MCF 10A (cell line): ENCODE data around the gene TTLL6. TPM values are rescaled to one million over a fixed set of nuclear protein-coding genes. Genes with fewer than 3 reads are reported as not detected.

Source experiments
- BruUV-seq: library from RNA; stranded (reverse); fragments of 400-500 nt; replicated peaks from 2 replicates; lab custom pipeline; 2021; lab: Mats Ljungman, UMichigan
- CTCF ChIA-PET: fragments of 300-600 bp; sonication (Branson Sonifier 250); formaldehyde crosslinking; extraction: SDS; loops from one replicate; lab custom pipeline; 2021; ENCODE audit warnings: antibody characterized with exemption, inconsistent platforms; lab: Yijun Ruan, JAX
- POLR2A ChIA-PET: fragments of 300-600, 350-650 bp; sonication (Branson Sonifier 250); formaldehyde crosslinking; extraction: SDS; loops from one replicate; lab custom pipeline; 2020; ENCODE audit warnings: antibody characterized with exemption, inconsistent platforms; lab: Yijun Ruan, JAX
- DNase-seq: peaks from one replicate; pipeline ENCODE4 v3.0.0-alpha.2; 2018; ENCODE audit not compliant: unreplicated experiment
- H3K27ac Mint-ChIP-seq: one replicate; pipeline ENCODE4 v1.8.0; 2022; ENCODE audit warnings: mild to moderate bottlenecking, low read depth, mixed read lengths; ENCODE audit not compliant: unreplicated experiment
- H3K27me3 Mint-ChIP-seq: one replicate; pipeline ENCODE4 v1.8.0; 2022; ENCODE audit warnings: mixed read lengths; ENCODE audit not compliant: insufficient read depth, unreplicated experiment
- H3K36me3 Mint-ChIP-seq: one replicate; pipeline ENCODE4 v1.8.0; 2022; ENCODE audit warnings: mild to moderate bottlenecking, moderate library complexity, mixed read lengths; ENCODE audit not compliant: insufficient read depth, unreplicated experiment
- H3K4me1 Mint-ChIP-seq: one replicate; pipeline ENCODE4 v1.8.0; 2022; ENCODE audit warnings: mixed read lengths; ENCODE audit not compliant: insufficient read depth, unreplicated experiment
- H3K4me3 Mint-ChIP-seq: one replicate; pipeline ENCODE4 v1.8.0; 2022; ENCODE audit warnings: mild to moderate bottlenecking, moderate library complexity, mixed read lengths; ENCODE audit not compliant: unreplicated experiment
- H3K9me3 Mint-ChIP-seq: one replicate; pipeline ENCODE4 v1.8.0; 2022; ENCODE audit warnings: mixed read lengths; ENCODE audit not compliant: unreplicated experiment
- intact Hi-C: fragments of 100-400 bp; cut with micrococcal nuclease; formaldehyde crosslinking; loops from 2 replicates; pipeline ENCODE4 v1.14.1; 2022
- total RNA-seq: library from RNA; stranded (reverse); gene quantifications from 2 replicates; pipeline ENCODE4 v1.2.3, GENCODE V29; 2022
- TF ChIP-seq, protein P1 (sequence below): fragments of 200-600 bp; IDR thresholded peaks from one replicate; pipeline ENCODE4 v1.8.0; 2022; ENCODE audit warnings: antibody characterized with exemption, mild to moderate bottlenecking; ENCODE audit not compliant: unreplicated experiment

The TTLL6 gene
- total RNA-seq, 1 experiment from 2014 or later: not detected

DNA sequence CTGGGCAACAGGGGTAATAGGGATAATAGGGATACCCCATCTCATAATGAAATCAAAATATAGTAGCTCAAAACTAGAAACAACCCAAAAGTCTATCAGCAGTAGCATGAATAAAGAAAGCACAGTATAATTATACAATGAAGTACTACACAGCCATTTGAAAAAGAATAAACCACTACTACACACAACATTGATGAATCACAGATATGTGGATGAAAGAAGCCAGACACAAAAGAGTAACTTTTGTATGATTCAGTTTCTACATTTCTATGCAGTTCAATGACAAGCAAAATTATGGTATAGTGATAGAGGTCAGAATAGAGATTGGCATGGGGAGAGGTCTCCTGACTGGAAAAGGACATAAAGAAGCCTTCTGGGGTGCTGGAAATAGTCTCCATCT lies 85.7 kb downstream of the TTLL6 start:
- no peaks in the 10 kb centered on the region for H3K9me3 Mint-ChIP-seq
- H3K27ac Mint-ChIP-seq: no peak overlapping the region
- BruUV-seq: no TSS peak
- DNase-seq: no peak
- ChIA-PET POLR2A (no interaction called here), CTCF (interaction anchor here (1.1 to 1.2 kb wide), 5 partner anchors 18 to 153 kb away, joined by 3 to 9 read pairs (median 4); no protein-coding TSS in a partner anchor)
- H3K4me1 Mint-ChIP-seq: peaks cover 6% of the 10 kb centered on the region
- intact Hi-C loops: no loop called here
- no peak overlapping the region for H3K4me3 Mint-ChIP-seq
- peaks cover 100% of the 10 kb centered on the region for H3K27me3 Mint-ChIP-seq
- TF ChIP-seq, protein P1, sequence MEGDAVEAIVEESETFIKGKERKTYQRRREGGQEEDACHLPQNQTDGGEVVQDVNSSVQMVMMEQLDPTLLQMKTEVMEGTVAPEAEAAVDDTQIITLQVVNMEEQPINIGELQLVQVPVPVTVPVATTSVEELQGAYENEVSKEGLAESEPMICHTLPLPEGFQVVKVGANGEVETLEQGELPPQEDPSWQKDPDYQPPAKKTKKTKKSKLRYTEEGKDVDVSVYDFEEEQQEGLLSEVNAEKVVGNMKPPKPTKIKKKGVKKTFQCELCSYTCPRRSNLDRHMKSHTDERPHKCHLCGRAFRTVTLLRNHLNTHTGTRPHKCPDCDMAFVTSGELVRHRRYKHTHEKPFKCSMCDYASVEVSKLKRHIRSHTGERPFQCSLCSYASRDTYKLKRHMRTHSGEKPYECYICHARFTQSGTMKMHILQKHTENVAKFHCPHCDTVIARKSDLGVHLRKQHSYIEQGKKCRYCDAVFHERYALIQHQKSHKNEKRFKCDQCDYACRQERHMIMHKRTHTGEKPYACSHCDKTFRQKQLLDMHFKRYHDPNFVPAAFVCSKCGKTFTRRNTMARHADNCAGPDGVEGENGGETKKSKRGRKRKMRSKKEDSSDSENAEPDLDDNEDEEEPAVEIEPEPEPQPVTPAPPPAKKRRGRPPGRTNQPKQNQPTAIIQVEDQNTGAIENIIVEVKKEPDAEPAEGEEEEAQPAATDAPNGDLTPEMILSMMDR: no peak
- H3K36me3 Mint-ChIP-seq: no peaks in the 10 kb centered on the region

DNA sequence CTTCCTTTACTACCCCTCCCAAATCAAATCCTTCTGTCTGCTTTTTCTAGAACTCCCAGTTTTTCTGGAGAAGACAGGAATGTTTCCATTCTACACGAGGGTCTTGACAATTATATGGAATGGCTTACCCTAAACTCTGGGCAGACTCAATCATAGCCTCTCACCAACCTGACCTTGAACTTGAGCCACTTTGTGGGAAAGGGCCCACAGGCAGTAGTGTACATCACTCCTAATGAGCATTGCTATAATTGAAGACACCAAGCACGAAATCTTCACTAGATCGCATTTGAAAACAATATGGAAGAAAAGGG lies 86.8 kb downstream of the TTLL6 start:
- BruUV-seq: no TSS peak
- CTCF ChIA-PET: interaction anchor here (1.2 kb wide), 1 partner anchor 61 kb away, joined by 4 read pairs; no protein-coding TSS in a partner anchor
- Mint-ChIP-seq H3K4me1 (peaks cover 6% of the 10 kb centered on the region), H3K36me3 (no peaks in the 10 kb centered on the region), H3K9me3 (no peaks in the 10 kb centered on the region), H3K27me3 (peaks cover 100% of the 10 kb centered on the region), H3K4me3 (no peak overlapping the region), H3K27ac (no peak overlapping the region)
- no peak for DNase-seq
- intact Hi-C loops: no loop called here
- TF ChIP-seq, protein P1: no peak
- POLR2A ChIA-PET: no interaction called here

DNA sequence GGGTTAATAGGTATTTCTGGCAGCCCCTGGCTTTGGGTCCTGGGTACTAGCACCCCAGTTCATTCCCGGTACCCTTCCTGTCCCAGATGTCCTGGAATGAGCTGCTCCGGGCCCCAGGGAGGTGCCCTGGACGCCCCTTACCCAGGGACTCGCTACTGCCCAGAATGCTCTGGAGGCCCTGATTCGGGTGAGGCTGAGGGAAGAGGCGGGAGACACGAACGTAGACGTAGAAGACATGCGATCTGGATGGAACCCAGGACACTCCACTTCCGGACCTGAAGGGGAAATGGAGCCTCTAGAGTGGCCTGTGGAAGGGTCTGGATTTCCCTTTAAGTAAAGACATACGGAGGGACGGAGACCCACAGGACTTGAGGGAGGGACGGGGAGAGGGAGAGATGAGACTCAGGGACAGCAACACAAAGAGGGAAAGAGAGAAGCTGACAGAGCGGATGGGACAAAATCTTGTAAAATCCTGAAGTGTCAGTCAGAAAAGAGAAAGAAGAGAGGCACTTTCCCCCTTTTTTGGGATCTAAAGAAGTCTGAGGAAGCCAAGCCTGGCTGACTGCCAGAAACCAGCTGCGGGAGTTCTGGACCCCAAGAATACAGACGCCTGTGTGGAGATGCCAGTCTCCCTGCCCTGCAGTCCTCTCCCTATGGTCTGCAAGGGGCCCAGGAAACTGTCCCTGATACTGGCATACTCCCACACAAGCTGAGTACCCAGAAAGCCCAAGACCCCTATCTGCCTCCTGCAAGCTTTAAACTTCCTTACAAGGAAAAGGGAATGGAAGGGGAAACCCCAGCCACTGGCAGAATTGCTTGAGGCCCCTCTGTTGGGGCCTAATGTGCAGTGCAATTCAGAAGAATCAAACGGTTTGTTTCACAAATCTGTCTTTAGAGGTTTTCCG lies 87.4 kb downstream of the TTLL6 start:
- BruUV-seq: no TSS peak
- CTCF ChIA-PET: interaction anchor here (0.9 kb wide), 1 partner anchor 61 kb away, joined by 3 read pairs; no protein-coding TSS in a partner anchor
- Mint-ChIP-seq H3K27ac (no peak overlapping the region), H3K9me3 (no peaks in the 10 kb centered on the region), H3K27me3 (peaks cover 100% of the 10 kb centered on the region), H3K36me3 (no peaks in the 10 kb centered on the region), H3K4me1 (peaks cover 7% of the 10 kb centered on the region), H3K4me3 (no peak overlapping the region)
- TF ChIP-seq, protein P1: no peak
- POLR2A ChIA-PET: interaction anchor here (0.7 kb wide), 1 partner anchor 15 kb away, joined by 3 read pairs; no protein-coding TSS in a partner anchor
- no peak for DNase-seq
- intact Hi-C loops: no loop called here
